Measurements from ENCODE around the gene RPL36. TPM values are rescaled to one million over a fixed set of nuclear protein-coding genes. Genes with fewer than 3 reads are reported as not detected.

RPL36 gene
- total and polyA plus RNA-seq, 11 donors: 255 to 981 (median 391) TPM

DNA sequence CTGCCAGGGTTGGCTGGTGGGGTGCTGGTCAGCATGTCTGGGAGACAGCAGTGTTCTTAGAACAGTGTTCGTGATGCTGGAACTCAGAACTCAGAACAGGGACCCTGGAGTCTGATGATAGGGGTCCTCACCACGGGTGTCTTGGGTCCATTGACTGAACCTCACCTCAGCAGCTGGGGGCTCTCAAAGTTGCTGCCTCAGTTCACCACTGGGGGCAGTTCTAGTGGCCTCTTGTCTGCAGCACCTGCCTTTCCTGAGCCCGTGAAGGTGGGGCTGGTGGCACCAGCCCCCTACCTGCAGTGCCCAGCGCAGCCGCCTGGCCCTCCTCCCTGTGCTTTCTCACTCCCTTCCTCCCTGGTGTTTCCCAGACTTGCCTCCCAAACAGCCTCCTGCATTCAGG, 38.7 kb upstream of the RPL36 start:
- Histone ChIP-seq H3K4me1 (no peaks in the 10 kb centered on the region), H3K27ac (no peak overlapping the region), H3K9me3 (no peaks in the 10 kb centered on the region), H3K4me3 (no peak overlapping the region), H3K27me3 (no peaks in the 10 kb centered on the region), H3K36me3 (peaks cover 8 to 93% (median 92%) of the 10 kb centered on the region in 9 donors)
- ATAC-seq (no peak), DNase-seq (no peak)
- intact Hi-C loops (cut with DNase I): no loop called here
- 90 to 97% (median 94%) methylated on average over 2 to 5 of the region's 5 CpGs for WGBS, 4 donors
- TF ChIP-seq, protein P1, sequence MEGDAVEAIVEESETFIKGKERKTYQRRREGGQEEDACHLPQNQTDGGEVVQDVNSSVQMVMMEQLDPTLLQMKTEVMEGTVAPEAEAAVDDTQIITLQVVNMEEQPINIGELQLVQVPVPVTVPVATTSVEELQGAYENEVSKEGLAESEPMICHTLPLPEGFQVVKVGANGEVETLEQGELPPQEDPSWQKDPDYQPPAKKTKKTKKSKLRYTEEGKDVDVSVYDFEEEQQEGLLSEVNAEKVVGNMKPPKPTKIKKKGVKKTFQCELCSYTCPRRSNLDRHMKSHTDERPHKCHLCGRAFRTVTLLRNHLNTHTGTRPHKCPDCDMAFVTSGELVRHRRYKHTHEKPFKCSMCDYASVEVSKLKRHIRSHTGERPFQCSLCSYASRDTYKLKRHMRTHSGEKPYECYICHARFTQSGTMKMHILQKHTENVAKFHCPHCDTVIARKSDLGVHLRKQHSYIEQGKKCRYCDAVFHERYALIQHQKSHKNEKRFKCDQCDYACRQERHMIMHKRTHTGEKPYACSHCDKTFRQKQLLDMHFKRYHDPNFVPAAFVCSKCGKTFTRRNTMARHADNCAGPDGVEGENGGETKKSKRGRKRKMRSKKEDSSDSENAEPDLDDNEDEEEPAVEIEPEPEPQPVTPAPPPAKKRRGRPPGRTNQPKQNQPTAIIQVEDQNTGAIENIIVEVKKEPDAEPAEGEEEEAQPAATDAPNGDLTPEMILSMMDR (IDR thresholded peaks at IDR 0.05): no peak

DNA sequence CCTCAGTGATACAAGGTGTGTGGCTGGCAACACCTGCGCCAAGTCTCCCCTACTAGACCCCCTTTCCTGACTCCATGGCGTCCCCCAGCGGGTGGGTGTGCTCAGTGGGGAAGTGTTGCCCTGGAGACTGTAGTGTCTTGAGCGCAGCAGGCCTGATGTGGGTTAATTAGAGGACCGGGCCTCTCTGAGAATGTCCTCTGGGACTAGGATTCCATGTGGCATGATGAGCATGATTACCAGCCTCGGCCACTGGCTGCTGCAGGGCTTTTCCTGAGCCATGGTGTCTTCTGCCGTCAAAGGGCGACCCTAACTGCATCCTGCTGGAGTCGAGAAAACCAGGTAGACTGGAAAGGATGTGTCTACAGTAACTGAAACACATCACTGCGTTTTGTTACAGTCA, 37.8 kb upstream of the RPL36 start:
- Histone ChIP-seq H3K36me3 (peaks cover 8 to 93% (median 92%) of the 10 kb centered on the region in 9 donors), H3K9me3 (no peaks in the 10 kb centered on the region), H3K27ac (no peak overlapping the region), H3K27me3 (no peaks in the 10 kb centered on the region), H3K4me1 (no peaks in the 10 kb centered on the region), H3K4me3 (no peak overlapping the region)
- intact Hi-C loops (cut with DNase I): no loop called here
- 85 to 91% (median 89%) methylated on average over 10 of the region's 10 CpGs for WGBS, 4 donors
- DNase-seq (no peak), ATAC-seq (no peak)
- TF ChIP-seq POLR2A (IDR thresholded peaks at IDR 0.05): no peak
- TF ChIP-seq, protein P1 (IDR thresholded peaks at IDR 0.05): no peak

DNA sequence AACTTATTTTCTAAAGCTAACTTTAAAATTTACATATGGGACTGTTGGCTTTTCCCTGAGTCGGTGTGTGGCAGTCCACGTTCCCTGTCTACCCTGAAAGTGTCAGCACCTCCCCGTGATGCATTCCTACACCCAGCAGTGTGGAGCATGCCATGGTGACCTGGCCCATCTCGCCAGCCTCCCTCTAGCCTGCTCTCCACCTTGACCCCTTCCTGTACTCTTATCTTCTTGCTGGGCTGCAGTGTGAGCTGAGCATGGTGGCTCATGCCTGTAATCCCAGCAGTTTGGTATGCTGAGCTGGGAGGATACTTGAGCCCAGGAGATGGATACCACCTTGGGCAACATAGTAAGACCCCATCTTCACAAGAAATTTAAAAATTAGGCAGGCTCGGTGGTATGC, 35.2 kb upstream of the RPL36 start:
- Histone ChIP-seq H3K4me3 (no peak overlapping the region), H3K4me1 (no peaks in the 10 kb centered on the region), H3K9me3 (no peaks in the 10 kb centered on the region), H3K36me3 (peaks cover 7 to 100% (median 100%) of the 10 kb centered on the region in 9 donors), H3K27ac (no peak overlapping the region), H3K27me3 (no peaks in the 10 kb centered on the region)
- WGBS, 4 donors: 59 to 76% (median 67%) methylated on average over 5 of the region's 5 CpGs
- no peak for DNase-seq
- intact Hi-C loops (cut with DNase I): no loop called here
- ATAC-seq: no peak
- no peak for TF ChIP-seq POLR2A (IDR thresholded peaks at IDR 0.05)
- TF ChIP-seq, protein P1 (IDR thresholded peaks at IDR 0.05): no peak

DNA sequence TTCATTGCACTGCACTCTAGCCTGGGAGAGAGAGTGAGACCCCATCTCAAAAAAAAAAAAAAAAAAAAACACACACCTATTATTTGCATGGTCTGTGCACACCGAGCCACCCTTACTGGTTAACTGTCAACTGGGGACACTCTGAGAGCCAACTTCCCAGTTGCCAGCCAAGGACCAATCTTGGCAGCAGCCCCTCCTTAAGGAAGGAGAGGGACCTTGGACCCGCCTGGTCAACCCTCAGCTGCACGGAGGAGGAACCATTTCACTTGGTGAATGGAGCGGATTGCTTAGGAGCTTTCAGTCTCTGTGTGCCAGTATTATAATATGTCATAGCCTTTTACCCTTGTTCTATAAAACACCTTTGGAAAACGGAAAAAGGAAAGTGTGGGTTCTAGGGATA, 34.7 kb upstream of the RPL36 start:
- intact Hi-C loops (cut with DNase I): no loop called here
- H3K27ac ChIP-seq: no peak overlapping the region
- H3K4me1 ChIP-seq: no peaks in the 10 kb centered on the region
- H3K27me3 ChIP-seq: no peaks in the 10 kb centered on the region
- no peaks in the 10 kb centered on the region for H3K9me3 ChIP-seq
- DNase-seq (no peak), ATAC-seq (no peak)
- no peak for TF ChIP-seq POLR2A (IDR thresholded peaks at IDR 0.05)
- TF ChIP-seq, protein P1 (IDR thresholded peaks at IDR 0.05): no peak
- no peak overlapping the region for H3K4me3 ChIP-seq
- WGBS, 4 donors: 81 to 92% (median 88%) methylated on average over 5 of the region's 5 CpGs
- peaks cover 4 to 100% (median 100%) of the 10 kb centered on the region in 9 donors for H3K36me3 ChIP-seq

All from heart left ventricle (tissue), 16 donors.